RWPE1 (cell line): ENCODE measurements around the gene LHX6.

Source experiments
- CTCF ChIA-PET: fragments of 350-600 bp; sonication (Branson Sonifier 250); formaldehyde crosslinking; extraction: SDS; loops from one replicate; lab custom pipeline; 2021; lab: Yijun Ruan, JAX
- POLR2A ChIA-PET: fragments of 400-600 bp; formaldehyde crosslinking; extraction: SDS; loops from one replicate; lab custom pipeline; 2020; ENCODE audit warnings: antibody characterized with exemption; ENCODE audit not compliant: low non-redundant PET; lab: Yijun Ruan, JAX
- DNase-seq: peaks from one replicate; pipeline ENCODE4 v3.0.0; 2012; ENCODE audit warnings: low spot score
- H3K27ac ChIP-seq: fragments of 450-650 bp; 2 replicates; pipeline ENCODE4 v1.5.1; 2017
- CTCF ChIP-seq: fragments of 450-650 bp; conservative IDR thresholded peaks from 2 replicates; pipeline ENCODE4 v1.5.1; 2017; ENCODE audit warnings: low read depth, mild to moderate bottlenecking

Gene LHX6

GRCh38 chr9:122229485-122229837 is 704 bp upstream of the LHX6 start:
- ChIA-PET CTCF (no interaction called here), POLR2A (no interaction called here)
- DNase-seq = no peak

GRCh38 chr9:122228191-122228567 is 578 bp downstream of the LHX6 start:
- CTCF ChIA-PET = no interaction called here

More at GRCh38 chr9:122229485-122229837, 704 bp upstream of the LHX6 start:
- peak overlapping the region; percentile 17; the same call in 1 of the 2 replicates for H3K27ac ChIP-seq
- no peak for TF ChIP-seq CTCF

GRCh38 chr9:122227575-122227900 is 1.2 kb downstream of the LHX6 start:
- no peak overlapping the region for H3K27ac ChIP-seq
- no peak; the same call in 1 of the 2 replicates for TF ChIP-seq CTCF
- POLR2A ChIA-PET = no interaction called here
- DNase-seq = no peak
- CTCF ChIA-PET = no interaction called here

More at GRCh38 chr9:122228191-122228567, 578 bp downstream of the LHX6 start:
- DNase-seq = peak; percentile 55
- TF ChIP-seq CTCF = no peak
- H3K27ac ChIP-seq = no peak overlapping the region
- POLR2A ChIA-PET = no interaction called here

- ChIA-PET CTCF (interaction anchor here (0.6 to 0.8 kb wide), 2 partner anchors 25 to 128 kb away, joined by 4 to 5 read pairs; no protein-coding TSS in a partner anchor), POLR2A (no interaction called here)
- DNase-seq = peak; percentile 48
Measured at GRCh38 chr9:122226758-122227574, 1.8 kb downstream of the LHX6 start.

GRCh38 chr9:122226142-122226757 is 2.5 kb downstream of the LHX6 start:
- ChIA-PET CTCF (interaction anchor here (0.6 to 0.8 kb wide), 3 partner anchors 25 to 127 kb away, joined by 3 to 5 read pairs (median 4); no protein-coding TSS in a partner anchor), POLR2A (no interaction called here)
- no peak for TF ChIP-seq CTCF
- no peak overlapping the region for H3K27ac ChIP-seq
- no peak for DNase-seq

More at GRCh38 chr9:122226758-122227574, 1.8 kb downstream of the LHX6 start:
- no peak overlapping the region for H3K27ac ChIP-seq
- no peak for TF ChIP-seq CTCF

GRCh38 chr9:122225312-122226141 is 3.2 kb downstream of the LHX6 start:
- CTCF ChIA-PET = interaction anchor here (0.6 to 0.7 kb wide), 2 partner anchors 67 to 1497 kb away, joined by 3 read pairs; no protein-coding TSS in a partner anchor
- POLR2A ChIA-PET = no interaction called here

More at GRCh38 chr9:122225312-122226141, 3.2 kb downstream of the LHX6 start:
- no peak overlapping the region for H3K27ac ChIP-seq
- TF ChIP-seq CTCF = no peak
- no peak for DNase-seq
